COLO829 (cell line): ENCODE data around the gene PCP4L1.
A peak's percentile ranks its signal among the peaks of the same experiment; 100 is the strongest.
"Not testable (repeated sequence)": the region's sequence is repeated elsewhere in the genome, so short reads cannot be mapped to it uniquely, and the experiment has no call there.

Source experiments
- DNase-seq: peaks from one replicate; pipeline ENCODE4 v3.0.0; 2012; ENCODE audit warnings: low spot score

The PCP4L1 gene

DNA sequence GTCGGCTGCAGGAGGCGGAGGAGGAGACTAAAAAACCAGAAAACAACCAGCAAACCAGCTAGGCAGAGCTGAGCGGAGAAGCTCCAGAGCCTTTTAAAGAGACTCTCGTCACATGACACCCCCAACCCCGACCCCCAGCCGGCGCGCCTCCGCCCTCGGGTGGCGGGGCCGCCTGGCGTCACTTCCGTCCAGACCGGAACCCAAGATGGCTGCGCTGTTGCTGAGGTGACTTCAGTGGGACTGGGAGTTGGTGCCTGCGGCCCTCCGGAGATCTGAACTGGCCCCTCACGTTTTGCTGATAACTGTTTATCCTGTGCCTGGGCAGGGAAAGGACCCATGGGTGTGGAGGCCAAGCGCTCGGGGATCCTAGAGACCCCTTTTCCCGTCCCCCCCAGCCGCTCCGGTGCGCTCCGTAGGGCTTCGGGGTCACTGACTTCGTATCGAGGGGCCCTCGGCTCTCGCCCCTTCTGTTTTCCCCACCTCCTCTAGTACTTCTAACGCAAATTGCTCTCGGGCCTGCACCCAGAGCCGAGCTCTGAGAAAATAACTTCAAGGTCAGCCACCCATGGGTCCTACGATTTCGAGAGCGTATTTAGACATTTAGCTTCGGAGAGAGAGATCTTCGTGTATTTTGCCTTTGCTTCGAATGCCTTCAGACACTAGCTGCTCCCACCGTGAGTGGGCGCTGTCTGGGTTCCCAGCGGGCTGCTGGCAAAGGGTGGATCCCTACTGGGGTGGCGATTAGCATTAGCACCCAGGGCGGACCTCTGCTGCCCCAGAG, 55.8 kb downstream of the PCP4L1 start, which contains the start of gene SDHC:
Gene SDHC, plus strand, starts transcription at position 181 of the 781 bp plus-strand sequence. Its CDS starts 25 bp downstream, at position 206.
- DNase-seq: peak; percentile 95

- not testable (repeated sequence) for DNase-seq
Observed at GRCh38 chr1:161315841-161316674, 57.5 kb downstream of the PCP4L1 start.

GRCh38 chr1:161324020-161324419, 65.5 kb downstream of the PCP4L1 start:
- DNase-seq: no peak

DNA sequence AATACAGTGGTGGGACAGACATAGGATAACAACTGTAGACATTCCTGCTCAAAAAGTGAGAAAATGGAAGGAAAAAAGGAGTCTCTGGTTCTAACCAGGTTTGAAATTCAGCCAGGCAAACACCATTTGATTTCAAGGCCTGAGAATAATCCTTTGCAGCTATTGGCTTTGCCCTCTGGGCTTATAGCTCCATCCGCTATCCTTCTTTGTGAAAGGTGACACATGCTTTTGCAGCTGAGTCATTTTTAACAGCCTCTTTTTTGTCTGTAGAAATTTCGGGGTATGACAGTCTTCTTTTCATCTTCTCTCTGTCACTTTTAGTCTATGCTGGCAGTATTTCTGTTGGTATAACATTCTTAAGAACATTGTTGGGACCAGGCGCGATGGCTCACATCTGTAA, 71.8 kb downstream of the PCP4L1 start:
- DNase-seq: peak; percentile 71

- DNase-seq: no peak
Observed at GRCh38 chr1:161333166-161333565, 74.6 kb downstream of the PCP4L1 start.
